Activated T-cell treated with anti-CD3 and anti-CD28 coated beads, Interleukin-2, amount 50 U/mL, for 4 hours (primary cell): ENCODE measurements around the gene HSPA8. TPM values are rescaled to one million over a fixed set of nuclear protein-coding genes. Genes with fewer than 3 reads are reported as not detected.

Experiments used
- total RNA-seq, 3 donors: library from RNA; stranded (reverse); gene quantifications; one replicate each; pipeline ENCODE4 v1.2.1, GENCODE V29; 2021

The HSPA8 gene
- total RNA-seq, 3 donors from 2014 or later: 3,255 to 3,669 (median 3,417) TPM

Other genes starting within 250 kb of the HSPA8 start
- 10 to 100 TPM; 20.7 to 23.7 (median 20.8) TPM for gene CRTAM, start 223.6 kb downstream of the HSPA8 start, total RNA-seq
- 1 to 10 TPM; 1.7 to 1.8 (median 1.8) TPM for gene JHY, start 179.4 kb downstream of the HSPA8 start, total RNA-seq
- gene BSX, start 80.3 kb downstream of the HSPA8 start, total RNA-seq: not detected
- gene CLMP, start 133.1 kb upstream of the HSPA8 start, total RNA-seq: under 1 TPM; 0.11 to 0.25 (median 0.11) TPM